ENCODE results near the gene ARL1. TPM values are rescaled to one million over a fixed set of nuclear protein-coding genes. Genes with fewer than 3 reads are reported as not detected.

Gene ARL1
- total and polyA plus RNA-seq, 2 donors (not counting 1 experiment from before 2014, with no cell fraction given), result 13.8 to 40.7 TPM

GRCh38 chr12:101361455-101361854 is 46.1 kb downstream of the ARL1 start:
- Mint-ChIP-seq H3K4me3 (no peak overlapping the region), H3K27ac (no peak overlapping the region), H3K9me3 (ENCODE audit: insufficient read depth) (no peaks in the 10 kb centered on the region), H3K27me3 (no peaks in the 10 kb centered on the region), H3K4me1 (no peaks in the 10 kb centered on the region)
- ChIA-PET CTCF (no interaction called here), POLR2A (no interaction called here)
- Histone ChIP-seq H3K27ac (ENCODE audit: low read length in 2 of 2) (no peak overlapping the region), H2AFZ (ENCODE audit: insufficient read depth, low read depth, low read length, poor library complexity, severe bottlenecking) (no peak overlapping the region), H3K4me2 (replicated peaks; ENCODE audit: low read depth, low read length, poor library complexity, severe bottlenecking) (no peak overlapping the region), H3K4me3 (ENCODE audit: control extremely low read depth in 1 of 5, extremely low read depth in 1 of 5, insufficient read depth in 1 of 5, low read depth in 2 of 5, low read length in 4 of 5) (no peak overlapping the region), H3K4me1 (ENCODE audit: control insufficient read depth in 2 of 2, insufficient read depth in 2 of 2, low read length in 2 of 2) (no peaks in the 10 kb centered on the region), H4K20me1 (ENCODE audit: control insufficient read depth, insufficient read depth, low read length, poor library complexity, severe bottlenecking) (no peaks in the 10 kb centered on the region), H3K79me2 (ENCODE audit: control insufficient read depth, insufficient read depth, low read length) (no peaks in the 10 kb centered on the region), H3K9ac (ENCODE audit: low read length) (no peak overlapping the region), H3K36me3 (replicated peaks in 1 of 2; ENCODE audit: control extremely low read depth in 1 of 2, control insufficient read depth in 1 of 2, extremely low read depth in 1 of 2, insufficient read depth in 2 of 2, low read length in 1 of 2) (peaks cover 2 to 72% of the 10 kb centered on the region in 2 experiments), H3K9me3 (ENCODE audit: control extremely low read depth in 1 of 3, control insufficient read depth in 2 of 3, insufficient read depth in 1 of 3, low read length in 2 of 3) (no peaks in the 10 kb centered on the region), H3K27me3 (replicated peaks in 1 of 4; ENCODE audit: control extremely low read depth in 1 of 4, control insufficient read depth in 3 of 4, insufficient read depth in 4 of 4, low read length in 3 of 4) (no peaks in the 10 kb centered on the region)
- TF ChIP-seq, protein P1, sequence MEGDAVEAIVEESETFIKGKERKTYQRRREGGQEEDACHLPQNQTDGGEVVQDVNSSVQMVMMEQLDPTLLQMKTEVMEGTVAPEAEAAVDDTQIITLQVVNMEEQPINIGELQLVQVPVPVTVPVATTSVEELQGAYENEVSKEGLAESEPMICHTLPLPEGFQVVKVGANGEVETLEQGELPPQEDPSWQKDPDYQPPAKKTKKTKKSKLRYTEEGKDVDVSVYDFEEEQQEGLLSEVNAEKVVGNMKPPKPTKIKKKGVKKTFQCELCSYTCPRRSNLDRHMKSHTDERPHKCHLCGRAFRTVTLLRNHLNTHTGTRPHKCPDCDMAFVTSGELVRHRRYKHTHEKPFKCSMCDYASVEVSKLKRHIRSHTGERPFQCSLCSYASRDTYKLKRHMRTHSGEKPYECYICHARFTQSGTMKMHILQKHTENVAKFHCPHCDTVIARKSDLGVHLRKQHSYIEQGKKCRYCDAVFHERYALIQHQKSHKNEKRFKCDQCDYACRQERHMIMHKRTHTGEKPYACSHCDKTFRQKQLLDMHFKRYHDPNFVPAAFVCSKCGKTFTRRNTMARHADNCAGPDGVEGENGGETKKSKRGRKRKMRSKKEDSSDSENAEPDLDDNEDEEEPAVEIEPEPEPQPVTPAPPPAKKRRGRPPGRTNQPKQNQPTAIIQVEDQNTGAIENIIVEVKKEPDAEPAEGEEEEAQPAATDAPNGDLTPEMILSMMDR (IDR thresholded peaks at IDR 0.05), result no peak
- TF ChIP-seq EZH2 (IDR thresholded peaks at IDR 0.05; ENCODE audit: borderline replicate concordance, insufficient read depth, low read depth, low read length, poor library complexity, severe bottlenecking), result no peak
- no peak for DNase-seq
- 100% methylated on average over 4 of the region's 8 CpGs for WGBS (ENCODE audit: insufficient coverage)
- intact Hi-C loops (cut with micrococcal nuclease), result no loop called here
- ATAC-seq (ENCODE audit: low read depth), result no peak

GRCh38 chr12:101356794-101357193 is 50.8 kb downstream of the ARL1 start:
- peaks cover 2 to 65% of the 10 kb centered on the region in 2 experiments for H3K36me3 ChIP-seq (replicated peaks in 1 of 2; ENCODE audit: control extremely low read depth in 1 of 2, control insufficient read depth in 1 of 2, extremely low read depth in 1 of 2, insufficient read depth in 2 of 2, low read length in 1 of 2)
- H2AFZ ChIP-seq (ENCODE audit: insufficient read depth, low read depth, low read length, poor library complexity, severe bottlenecking), result no peak overlapping the region
- H3K79me2 ChIP-seq (ENCODE audit: control insufficient read depth, insufficient read depth, low read length), result no peaks in the 10 kb centered on the region
- DNase-seq (no peak), ATAC-seq (ENCODE audit: low read depth) (no peak)
- Mint-ChIP-seq H3K27me3 (no peaks in the 10 kb centered on the region), H3K4me3 (no peak overlapping the region), H3K4me1 (no peaks in the 10 kb centered on the region), H3K27ac (no peak overlapping the region), H3K9me3 (ENCODE audit: insufficient read depth) (no peaks in the 10 kb centered on the region)
- ChIA-PET CTCF (no interaction called here), POLR2A (no interaction called here)
- no peak overlapping the region for H3K9ac ChIP-seq (ENCODE audit: low read length)
- no peaks in the 10 kb centered on the region for H3K4me1 ChIP-seq (ENCODE audit: control insufficient read depth in 2 of 2, insufficient read depth in 2 of 2, low read length in 2 of 2)
- no peak overlapping the region for H3K4me2 ChIP-seq (replicated peaks; ENCODE audit: low read depth, low read length, poor library complexity, severe bottlenecking)
- H3K4me3 ChIP-seq (ENCODE audit: control extremely low read depth in 1 of 5, extremely low read depth in 1 of 5, insufficient read depth in 1 of 5, low read depth in 2 of 5, low read length in 4 of 5), result no peak overlapping the region
- H3K27ac ChIP-seq (ENCODE audit: low read length in 2 of 2), result no peak overlapping the region
- TF ChIP-seq, protein P1 (IDR thresholded peaks at IDR 0.05), result no peak
- no peak for TF ChIP-seq EZH2 (IDR thresholded peaks at IDR 0.05; ENCODE audit: borderline replicate concordance, insufficient read depth, low read depth, low read length, poor library complexity, severe bottlenecking)
- 100% methylated on average over 1 of the region's 5 CpGs for WGBS (ENCODE audit: insufficient coverage)
- H3K9me3 ChIP-seq (ENCODE audit: control extremely low read depth in 1 of 3, control insufficient read depth in 2 of 3, insufficient read depth in 1 of 3, low read length in 2 of 3), result no peaks in the 10 kb centered on the region
- H4K20me1 ChIP-seq (ENCODE audit: control insufficient read depth, insufficient read depth, low read length, poor library complexity, severe bottlenecking), result no peaks in the 10 kb centered on the region
- no peaks in the 10 kb centered on the region for H3K27me3 ChIP-seq (replicated peaks in 1 of 4; ENCODE audit: control extremely low read depth in 1 of 4, control insufficient read depth in 3 of 4, insufficient read depth in 4 of 4, low read length in 3 of 4)
- intact Hi-C loops (cut with micrococcal nuclease), result no loop called here
